GM21390 (cell line): ENCODE results near the gene ZNF320.
"Not testable (repeated sequence)": the region's sequence is repeated elsewhere in the genome, so short reads cannot be mapped to it uniquely, and the experiment has no call there.

Experiments used
- ATAC-seq: cut with Tn5 transposase; IDR thresholded peaks from one replicate; pipeline ENCODE4 v1.9.1; 2021; ENCODE audit not compliant: unreplicated experiment

ZNF320 gene

DNA sequence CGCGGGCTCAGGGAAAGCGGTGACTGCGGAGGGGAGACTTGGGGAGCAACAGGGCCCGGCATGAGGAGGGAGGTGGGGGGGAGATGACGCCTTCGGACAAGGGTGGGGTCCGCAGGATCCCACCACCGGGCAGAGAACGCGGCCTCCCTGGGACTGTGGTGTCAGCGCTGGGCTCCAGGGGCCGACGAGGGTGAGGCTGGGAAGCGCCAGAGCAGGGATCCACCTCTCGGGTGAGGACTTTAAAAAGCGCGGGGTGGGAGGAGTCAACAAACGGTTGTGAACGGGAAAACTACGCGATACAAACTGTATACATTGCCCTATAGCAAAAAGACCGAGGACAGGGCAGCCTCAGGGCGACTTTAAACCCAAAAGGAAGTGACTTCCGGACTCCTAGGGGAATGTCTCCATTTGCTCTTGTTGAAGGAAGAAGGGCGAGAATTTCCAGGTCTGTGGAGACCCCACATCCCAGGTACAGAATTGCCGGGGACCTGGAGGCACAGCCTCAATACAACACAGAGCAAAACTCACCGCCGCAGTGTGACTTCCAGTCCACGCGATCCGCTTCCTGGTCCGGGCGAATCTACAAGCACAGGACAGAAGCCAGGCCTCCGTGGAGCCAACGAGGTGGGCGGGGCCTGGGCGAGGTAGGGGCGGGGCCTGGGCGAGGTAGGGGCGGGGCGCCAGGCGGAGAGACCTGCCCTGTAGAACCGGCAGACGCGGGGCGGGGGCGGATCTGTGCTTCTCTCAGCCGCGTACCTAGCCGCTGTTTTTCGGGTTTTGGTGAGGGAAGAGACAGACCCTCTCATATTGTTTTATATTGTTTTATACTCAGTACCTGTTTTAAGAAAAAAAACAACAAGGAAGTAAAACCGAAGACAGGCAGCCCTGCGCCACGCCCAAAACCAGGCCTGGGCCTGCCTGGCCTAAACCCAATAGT, 25.7 kb upstream of the ZNF320 start, which contains the start of gene ZNF888:
TSS of gene ZNF888 (minus strand) at position 588 of the 937 bp plus-strand sequence. CDS start 5,555 bp downstream, outside the sequence.
- peak; percentile 88 for ATAC-seq

DNA sequence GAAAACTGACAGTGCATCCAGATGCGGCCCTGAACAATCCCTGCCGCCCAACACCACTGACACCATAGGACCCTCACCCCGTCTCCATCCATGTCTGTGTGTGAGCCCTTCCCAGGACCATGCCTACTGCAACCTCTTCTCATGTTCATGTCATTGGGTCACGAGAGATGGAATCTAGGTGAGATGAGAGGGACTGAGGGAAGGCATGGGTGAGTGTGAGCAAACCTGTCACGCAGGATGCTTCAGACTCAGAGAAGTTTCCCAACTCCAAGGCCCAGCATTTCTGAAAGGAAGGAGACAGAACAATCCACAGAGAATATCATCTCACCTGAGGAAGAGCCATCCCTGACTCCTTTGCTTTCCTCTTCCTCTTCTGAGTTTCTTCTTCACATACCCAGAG, 20.1 kb upstream of the ZNF320 start:
- no peak for ATAC-seq

DNA sequence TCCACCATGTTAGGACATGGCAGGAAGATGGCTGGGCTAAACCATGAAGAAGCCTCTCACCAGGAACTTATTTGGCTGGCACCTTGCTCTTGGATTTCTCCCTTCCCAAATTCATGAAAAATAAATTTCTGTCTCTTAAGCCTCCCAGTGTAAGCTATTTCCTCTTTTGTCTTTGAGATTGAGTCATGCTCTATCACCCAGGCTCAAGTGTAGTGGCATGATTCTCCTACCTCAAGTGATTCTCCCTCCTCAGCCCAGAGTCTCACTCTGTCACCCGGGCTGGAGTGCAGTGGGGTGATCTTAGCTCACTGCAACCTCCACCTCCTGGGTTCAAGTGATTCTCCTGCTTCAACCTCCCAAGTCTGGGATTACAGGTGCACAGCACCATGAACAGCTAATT, 13.2 kb upstream of the ZNF320 start:
- ATAC-seq, result no peak

- ATAC-seq, result not testable (repeated sequence)
These were observed 6.8 kb upstream of the ZNF320 start for GRCh38 chr19:52904052-52904780.

DNA sequence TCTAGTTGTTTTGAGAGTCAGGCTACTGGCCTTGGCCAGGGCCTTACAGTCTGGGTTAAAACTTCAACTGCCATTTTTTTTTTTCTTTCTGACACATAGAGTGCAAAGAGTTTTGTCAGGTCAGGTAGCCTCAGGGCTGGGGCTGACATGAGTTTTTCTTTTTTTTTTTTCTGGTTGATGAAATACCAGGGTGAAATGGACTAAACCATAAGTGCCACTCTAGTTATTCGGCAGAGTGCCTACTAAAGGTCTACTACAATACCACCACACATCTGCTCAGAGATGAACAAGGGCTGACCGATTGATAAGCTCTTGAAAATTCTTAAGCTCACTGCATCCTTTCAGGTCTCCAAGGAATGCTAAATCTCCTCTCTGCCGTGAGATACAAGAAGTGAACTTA, 4.4 kb upstream of the ZNF320 start:
- no peak for ATAC-seq

GRCh38 chr19:52898596-52898995, 1.2 kb upstream of the ZNF320 start:
- not testable (repeated sequence) for ATAC-seq

DNA sequence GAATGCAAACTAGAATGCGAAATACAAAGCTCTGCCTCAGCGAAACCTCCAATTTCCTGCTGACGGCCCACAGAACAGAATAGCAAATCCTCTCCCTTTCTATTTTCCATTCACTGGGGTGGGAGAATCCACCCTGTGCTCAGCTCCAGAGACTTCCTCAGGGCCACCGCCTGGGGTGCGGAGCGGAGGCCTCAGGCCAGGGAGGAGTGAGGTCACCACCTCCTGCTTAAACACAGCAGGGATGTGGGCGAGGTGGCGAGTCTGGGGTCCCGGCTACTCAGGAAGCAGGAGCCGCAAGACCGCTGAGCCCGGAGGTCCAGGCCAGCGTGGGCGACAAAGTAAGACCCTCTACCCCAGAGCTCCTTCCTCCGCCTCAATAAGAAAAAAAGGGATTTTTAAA, 666 bp upstream of the ZNF320 start:
- ATAC-seq, result no peak

DNA sequence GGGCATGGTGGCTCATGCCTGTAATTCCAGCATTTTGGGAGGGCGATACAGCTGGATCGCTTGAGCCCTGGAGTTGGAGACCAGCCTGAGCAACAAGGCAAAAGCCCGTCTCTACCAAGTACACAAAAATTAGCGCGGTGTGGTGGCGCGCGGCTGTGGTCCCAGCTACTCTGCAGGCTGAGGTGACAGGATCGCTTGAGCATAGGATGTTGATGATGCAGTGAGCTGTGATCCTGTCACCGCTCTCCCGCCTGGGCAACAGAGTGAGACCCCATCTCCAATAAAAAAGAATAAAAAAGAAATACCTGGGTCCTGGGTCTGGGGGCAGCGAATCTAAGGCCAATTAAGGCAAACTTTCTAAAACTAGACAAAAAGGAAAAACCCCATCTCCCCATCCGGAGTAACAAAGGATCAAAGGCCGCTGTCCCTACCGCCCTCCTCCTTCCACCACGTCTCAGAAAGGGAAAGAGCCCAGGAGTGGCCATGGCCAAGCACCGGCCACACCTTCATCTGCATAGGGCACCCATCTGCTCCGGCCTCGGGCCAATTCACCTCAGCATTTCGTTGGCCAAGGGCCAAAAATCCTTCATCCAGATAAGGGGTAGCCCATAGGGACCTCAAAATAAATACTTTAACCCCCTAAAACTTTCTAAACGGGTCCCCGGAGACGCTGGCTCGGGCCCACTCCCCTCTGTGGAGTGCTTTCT, 851 bp downstream of the ZNF320 start:
- no peak for ATAC-seq

DNA sequence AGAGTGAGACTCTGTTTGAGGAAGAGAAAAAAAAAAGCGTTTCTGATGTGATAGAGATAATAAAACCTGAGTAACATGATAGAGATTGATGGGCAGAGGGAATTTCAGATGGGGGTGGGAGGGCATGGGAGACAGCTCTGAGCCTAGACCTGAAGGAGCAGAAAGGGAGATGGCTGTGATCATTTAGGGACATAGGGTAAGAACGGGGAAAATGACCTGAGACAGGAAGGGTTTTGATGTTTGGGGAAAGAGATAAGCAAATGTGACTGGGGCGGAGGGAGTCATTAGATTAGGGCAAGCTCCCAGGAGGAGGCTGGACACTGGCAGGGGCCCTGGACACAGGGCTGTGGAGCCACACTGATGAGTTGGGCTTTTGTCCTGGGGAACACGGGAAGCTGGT, 6.1 kb downstream of the ZNF320 start:
- ATAC-seq, result no peak

DNA sequence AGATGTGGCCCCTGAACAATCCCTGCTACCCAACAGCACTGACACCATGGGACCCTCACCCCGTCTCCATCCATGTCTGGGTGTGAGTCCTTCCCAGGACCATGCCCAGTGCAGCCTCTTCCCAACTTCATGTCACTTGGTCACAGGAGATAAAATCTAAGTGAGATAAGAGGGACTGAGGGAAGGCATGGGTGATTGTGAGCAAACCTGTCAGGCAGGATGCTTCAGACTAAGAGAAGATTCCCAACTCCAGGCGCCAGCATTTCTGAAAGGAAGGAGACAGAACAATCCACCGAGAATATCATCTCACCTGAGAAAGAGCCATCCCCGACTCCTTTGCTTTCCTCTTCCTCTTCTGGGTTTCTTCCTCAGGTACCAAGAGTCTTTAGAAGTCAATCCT, 7.5 kb downstream of the ZNF320 start:
- ATAC-seq, result no peak

- ATAC-seq, result no peak
These were observed 8.4 kb downstream of the ZNF320 start for GRCh38 chr19:52889076-52889475.

- ATAC-seq, result no peak
These were observed 16.5 kb downstream of the ZNF320 start for GRCh38 chr19:52880895-52881389.

DNA sequence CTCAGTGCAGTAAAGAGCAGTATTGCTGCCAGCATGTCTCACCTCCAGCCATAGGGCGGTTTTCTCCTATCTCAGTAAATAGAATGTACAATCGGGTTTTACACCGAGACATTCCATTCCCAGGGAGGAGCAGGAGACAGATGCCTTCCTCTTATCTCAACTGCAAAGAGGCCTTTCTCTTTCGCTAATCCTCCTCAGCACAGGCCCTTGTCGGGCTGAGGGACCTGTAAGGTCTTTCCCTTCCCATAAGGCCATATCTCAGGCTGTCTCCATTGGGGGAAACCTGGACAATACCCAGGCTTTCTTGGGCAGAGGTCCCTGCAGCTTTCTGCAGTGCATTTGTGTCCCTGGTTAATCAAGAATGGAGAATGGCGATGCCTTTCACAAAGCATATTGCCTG, 24.4 kb downstream of the ZNF320 start:
- ATAC-seq, result not testable (repeated sequence)

- no peak for ATAC-seq
These were observed 26.0 kb downstream of the ZNF320 start for GRCh38 chr19:52871466-52871865.

DNA sequence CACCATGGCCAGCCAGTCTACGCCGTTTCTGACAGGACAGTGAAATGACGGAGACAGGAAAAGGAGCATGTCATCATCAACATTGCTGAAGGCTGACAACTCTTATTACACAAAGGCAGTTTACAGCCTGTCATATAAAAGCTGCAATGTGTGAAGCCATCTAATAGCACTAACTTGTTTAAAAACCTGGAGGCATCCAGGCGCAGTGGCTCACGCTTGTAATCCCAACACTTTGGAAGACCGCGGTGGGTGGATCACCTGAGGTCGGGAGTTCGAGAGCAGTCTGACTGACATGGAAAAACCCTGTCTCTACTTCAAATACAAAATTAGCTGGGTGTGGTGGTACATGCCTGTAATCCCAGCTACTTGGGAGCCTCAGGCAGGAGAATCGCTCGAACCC, 29.4 kb downstream of the ZNF320 start:
- ATAC-seq, result not testable (repeated sequence)

DNA sequence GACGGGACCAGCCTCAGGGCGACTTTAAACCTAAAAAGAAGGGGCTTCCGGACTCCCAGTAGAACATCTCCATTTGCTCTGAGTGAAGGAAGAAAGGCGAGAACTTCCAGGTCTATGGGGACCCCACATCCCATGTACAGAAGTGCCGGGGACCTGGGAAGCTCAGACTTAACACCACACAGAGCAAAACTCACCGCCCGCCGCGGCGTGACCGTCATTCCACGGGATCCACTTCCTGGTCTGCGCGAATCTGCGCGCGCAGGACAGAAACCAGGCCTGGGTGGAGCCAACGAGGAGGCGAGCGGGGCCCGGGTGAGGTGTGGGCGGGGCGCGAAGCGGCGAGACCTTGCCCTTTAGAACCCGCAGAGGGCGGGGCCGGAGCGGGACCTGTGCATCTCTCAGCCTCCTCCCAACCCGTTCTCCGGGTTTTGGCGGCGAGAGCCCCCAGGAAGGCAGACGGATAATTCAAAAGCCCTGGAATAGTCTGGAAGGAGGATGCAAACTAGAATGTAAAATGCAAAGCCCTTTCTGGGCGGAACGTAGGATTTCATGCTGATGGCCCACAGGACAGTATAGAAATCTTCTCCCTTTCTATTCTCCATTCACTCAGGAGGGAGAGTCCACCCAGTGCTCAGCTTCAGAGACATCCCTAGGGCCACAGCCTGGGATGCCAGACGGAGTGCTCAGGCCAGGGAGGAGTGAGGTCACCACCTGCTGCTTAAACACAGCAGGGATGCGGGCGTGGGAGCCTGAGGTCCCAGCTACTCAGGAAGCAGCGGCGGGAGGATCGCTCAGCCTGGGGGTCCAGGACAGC, 39.9 kb downstream of the ZNF320 start, which contains the start of gene ZNF468:
TSS of gene ZNF468 (minus strand) at position 242 of the 814 bp plus-strand sequence. CDS start 3,347 bp downstream, outside the sequence.
- peak; percentile 95 for ATAC-seq

DNA sequence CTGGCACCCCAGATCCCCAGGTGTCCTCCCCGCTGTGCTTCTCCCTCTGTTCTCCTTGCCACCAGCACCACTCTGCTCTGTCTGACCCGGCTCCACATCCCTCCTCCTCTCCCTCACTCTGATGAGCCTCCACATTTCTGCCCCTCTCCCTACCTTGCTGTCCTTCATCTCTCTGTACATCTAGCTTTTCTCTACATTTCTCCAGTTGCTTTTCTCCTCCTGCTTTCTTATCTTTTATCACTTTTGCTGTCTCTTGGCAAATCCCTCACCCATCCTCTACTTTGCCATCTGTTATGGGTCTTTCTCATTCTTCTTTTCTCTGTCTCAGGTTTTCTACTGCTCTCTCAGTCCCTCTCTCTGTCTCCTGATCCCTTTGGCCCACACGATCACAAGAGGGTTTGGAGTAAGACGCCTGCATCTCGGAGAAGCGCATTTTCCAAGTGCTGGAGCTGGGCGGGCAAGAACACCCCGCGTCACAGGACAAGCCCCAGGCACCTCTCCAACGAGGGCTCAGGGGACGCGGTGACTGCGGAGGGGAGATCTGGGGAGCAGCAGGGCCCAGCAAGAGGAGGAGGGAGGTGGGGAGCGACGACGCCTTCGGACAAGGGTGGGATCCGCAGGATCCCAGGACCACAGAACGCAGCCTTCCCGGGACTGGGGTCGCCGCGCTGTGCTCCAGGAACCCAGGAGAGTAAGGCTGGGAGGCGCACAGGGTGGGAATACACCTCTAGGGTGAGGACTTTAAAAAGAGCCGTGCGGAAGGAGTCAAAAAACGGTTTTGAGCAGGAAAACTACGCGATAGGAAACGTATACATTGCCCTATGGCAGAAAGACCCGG, 40.7 kb downstream of the ZNF320 start:
- peak; percentile 30 for ATAC-seq
